Breast epithelium (tissue), 3 donors: ENCODE data around the gene KRTAP10-9.

Experiments used
- CTCF ChIP-seq, 3 donors: fragments of 450-650 bp; IDR thresholded peaks; one replicate each; pipeline ENCODE4 v1.5.1; 2016 to 2017; ENCODE audit warnings: antibody characterized with exemption in 3 of 3, mild to moderate bottlenecking in 3 of 3, moderate library complexity in 3 of 3
- POLR2A ChIP-seq: fragments of 450-650 bp; IDR thresholded peaks from one replicate; pipeline ENCODE4 v1.6.1; 2016; ENCODE audit warnings: antibody characterized with exemption, mild to moderate bottlenecking, moderate library complexity
- POLR2AphosphoS5 ChIP-seq, 3 donors: sonication (generic); formaldehyde crosslinking; IDR thresholded peaks; one replicate each; pipeline ENCODE4 v1.6.1; 2017; ENCODE audit warnings: antibody characterized with exemption in 3 of 3

- TF ChIP-seq POLR2AphosphoS5 (IDR thresholded peaks at IDR 0.05), result no peak
- no peak for TF ChIP-seq CTCF (IDR thresholded peaks at IDR 0.05)
- no peak for TF ChIP-seq POLR2A
These were observed 12.4 kb downstream of the KRTAP10-9 start for GRCh38 chr21:44639331-44639655.
